Right lobe of liver (tissue), 4 donors: ENCODE measurements around the gene ETFA.

ENCODE experiments used
- POLR2A ChIP-seq: fragments of 450-650 bp; IDR thresholded peaks from one replicate; pipeline ENCODE4 v1.6.1; 2017; ENCODE audit warnings: antibody characterized with exemption, mild to moderate bottlenecking
- TF ChIP-seq, protein P1 (sequence below), 4 donors: fragments of 200-600 bp in 3 of 4; fragments of 450-650 bp in 1 of 4; IDR thresholded peaks; one replicate each; pipeline versions ENCODE4 v1.5.1 to v1.8.0; 2016 to 2022; ENCODE audit warnings: antibody characterized with exemption in 4 of 4, mild to moderate bottlenecking in 2 of 4
- donor health status: DM: no; HTN: no; CAD: no.
- donor health status: DM: no; HTN: no; CAD: no.
- donor health status: DM: no; HTN: yes; CAD: no.

GRCh38 chr15:76321602-76322001, 10.3 kb upstream of the ETFA start:
- TF ChIP-seq, protein P1, sequence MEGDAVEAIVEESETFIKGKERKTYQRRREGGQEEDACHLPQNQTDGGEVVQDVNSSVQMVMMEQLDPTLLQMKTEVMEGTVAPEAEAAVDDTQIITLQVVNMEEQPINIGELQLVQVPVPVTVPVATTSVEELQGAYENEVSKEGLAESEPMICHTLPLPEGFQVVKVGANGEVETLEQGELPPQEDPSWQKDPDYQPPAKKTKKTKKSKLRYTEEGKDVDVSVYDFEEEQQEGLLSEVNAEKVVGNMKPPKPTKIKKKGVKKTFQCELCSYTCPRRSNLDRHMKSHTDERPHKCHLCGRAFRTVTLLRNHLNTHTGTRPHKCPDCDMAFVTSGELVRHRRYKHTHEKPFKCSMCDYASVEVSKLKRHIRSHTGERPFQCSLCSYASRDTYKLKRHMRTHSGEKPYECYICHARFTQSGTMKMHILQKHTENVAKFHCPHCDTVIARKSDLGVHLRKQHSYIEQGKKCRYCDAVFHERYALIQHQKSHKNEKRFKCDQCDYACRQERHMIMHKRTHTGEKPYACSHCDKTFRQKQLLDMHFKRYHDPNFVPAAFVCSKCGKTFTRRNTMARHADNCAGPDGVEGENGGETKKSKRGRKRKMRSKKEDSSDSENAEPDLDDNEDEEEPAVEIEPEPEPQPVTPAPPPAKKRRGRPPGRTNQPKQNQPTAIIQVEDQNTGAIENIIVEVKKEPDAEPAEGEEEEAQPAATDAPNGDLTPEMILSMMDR (IDR thresholded peaks at IDR 0.05), result no peak
- no peak for TF ChIP-seq POLR2A
